Neural progenitor cell (in vitro differentiated cells): Measurements from ENCODE around the gene CRACR2B.

Experiments
- EZH2 ChIP-seq: fragments of 200-600 bp; sonication (generic); IDR thresholded peaks from 2 replicates; pipeline ENCODE4 v1.6.1; 2017; ENCODE audit warnings: antibody characterized with exemption, mild to moderate bottlenecking, moderate library complexity
- EZH2phosphoT487 ChIP-seq: fragments of 200-600 bp; sonication (generic); IDR thresholded peaks from 2 replicates; pipeline ENCODE4 v1.6.1; 2017; ENCODE audit warnings: antibody characterized with exemption

- no peak for TF ChIP-seq EZH2
- no peak for TF ChIP-seq EZH2phosphoT487
Observed at GRCh38 chr11:867856-868358, 40.2 kb downstream of the CRACR2B start.
